ACC112 (cell line): Measurements from ENCODE around the gene CTPS2.
A peak's percentile ranks its signal among the peaks of the same experiment; 100 is the strongest.
"Not testable (repeated sequence)": the region's sequence is repeated elsewhere in the genome, so short reads cannot be mapped to it uniquely, and the experiment has no call there.

Experiments used
- H2AFZ ChIP-seq: fragments of 200-600 bp; sonication (generic); one replicate; pipeline ENCODE4 v1.6.0; 2017; ENCODE audit warnings: antibody characterized with exemption, low read length; ENCODE audit not compliant: unreplicated experiment
- H3K27ac ChIP-seq: fragments of 200-600 bp; sonication (generic); 2 replicates; pipeline ENCODE4 v1.5.1; 2014; ENCODE audit warnings: low read depth, mild to moderate bottlenecking, antibody characterized with exemption, low read length, moderate library complexity
- H3K27me3 ChIP-seq: fragments of 200-600 bp; sonication (generic); 2 replicates; pipeline ENCODE4 v1.6.1; 2014; ENCODE audit warnings: mild to moderate bottlenecking, antibody characterized with exemption, low read length, moderate library complexity, mixed read lengths; ENCODE audit not compliant: insufficient read depth
- H3K36me3 ChIP-seq: fragments of 200-600 bp; sonication (generic); 2 replicates; pipeline ENCODE4 v1.6.1; 2016; ENCODE audit warnings: mild to moderate bottlenecking, antibody characterized with exemption, low read length, moderate library complexity, mixed read lengths; ENCODE audit not compliant: insufficient read depth
- H3K4me1 ChIP-seq: fragments of 200-600 bp; sonication (generic); one replicate; pipeline ENCODE4 v1.6.1; 2016; ENCODE audit warnings: low read length, mixed read lengths; ENCODE audit not compliant: insufficient read depth, unreplicated experiment, control insufficient read depth
- H3K4me3 ChIP-seq: fragments of 200-600 bp; sonication (generic); 2 replicates; pipeline ENCODE4 v1.5.1; 2014; ENCODE audit warnings: mild to moderate bottlenecking, low read depth, low read length
- H3K79me2 ChIP-seq: fragments of 200-600 bp; sonication (generic); one replicate; pipeline ENCODE4 v1.6.0; 2016; ENCODE audit warnings: low read length; ENCODE audit not compliant: control insufficient read depth, unreplicated experiment, insufficient read depth

Gene CTPS2

DNA sequence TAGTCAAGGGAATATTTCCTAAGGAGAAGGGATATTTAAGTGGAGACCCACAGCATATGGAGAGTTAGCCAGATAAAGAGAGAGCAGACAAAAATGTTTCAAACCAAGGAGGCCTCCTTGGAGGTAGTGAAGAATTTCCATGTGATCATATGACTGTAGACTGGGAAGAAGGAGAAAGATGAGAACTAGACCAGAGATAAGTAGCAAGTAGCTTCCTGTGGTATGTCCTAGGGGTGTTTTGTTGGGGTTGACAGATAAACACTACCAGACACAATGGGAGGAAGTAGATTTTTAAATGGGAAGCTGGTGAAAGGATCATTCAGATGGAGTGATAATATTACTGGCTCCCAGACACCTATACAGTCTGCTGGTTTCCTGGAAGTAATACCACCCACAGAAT is 20.5 kb upstream of the CTPS2 start:
- Histone ChIP-seq H3K27ac (no peak overlapping the region), H3K4me1 (no peaks in the 10 kb centered on the region), H2AFZ (no peak overlapping the region), H3K36me3 (peaks cover 10% of the 10 kb centered on the region; the same call in 1 of the 2 replicates), H3K27me3 (no peaks in the 10 kb centered on the region), H3K79me2 (peaks cover 24% of the 10 kb centered on the region), H3K4me3 (no peak overlapping the region)

DNA sequence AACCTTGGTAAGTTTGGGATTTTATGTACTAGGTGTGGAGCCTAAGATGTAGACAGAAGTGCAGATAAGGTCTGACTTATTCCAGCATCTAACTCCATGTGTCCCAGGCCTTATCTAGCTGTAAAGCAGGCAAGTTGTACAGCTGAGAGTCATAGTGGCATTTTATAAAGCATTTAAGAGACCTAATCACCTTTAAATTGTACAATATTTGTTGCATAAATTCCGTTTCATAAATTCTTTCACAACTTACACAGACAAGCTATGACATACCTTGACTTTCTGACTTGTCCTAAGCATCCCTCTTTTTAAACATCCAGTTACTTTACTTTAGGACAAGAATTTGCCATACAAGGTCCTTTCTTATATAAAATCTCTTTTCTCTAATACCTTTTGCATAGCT is 18.0 kb upstream of the CTPS2 start:
- no peak overlapping the region for H3K27ac ChIP-seq
- peaks cover 34% of the 10 kb centered on the region for H3K79me2 ChIP-seq
- peaks cover 12% of the 10 kb centered on the region; the same call in 1 of the 2 replicates for H3K36me3 ChIP-seq
- H3K4me1 ChIP-seq = no peaks in the 10 kb centered on the region
- H3K4me3 ChIP-seq = no peak overlapping the region
- no peaks in the 10 kb centered on the region for H3K27me3 ChIP-seq
- no peak overlapping the region for H2AFZ ChIP-seq

DNA sequence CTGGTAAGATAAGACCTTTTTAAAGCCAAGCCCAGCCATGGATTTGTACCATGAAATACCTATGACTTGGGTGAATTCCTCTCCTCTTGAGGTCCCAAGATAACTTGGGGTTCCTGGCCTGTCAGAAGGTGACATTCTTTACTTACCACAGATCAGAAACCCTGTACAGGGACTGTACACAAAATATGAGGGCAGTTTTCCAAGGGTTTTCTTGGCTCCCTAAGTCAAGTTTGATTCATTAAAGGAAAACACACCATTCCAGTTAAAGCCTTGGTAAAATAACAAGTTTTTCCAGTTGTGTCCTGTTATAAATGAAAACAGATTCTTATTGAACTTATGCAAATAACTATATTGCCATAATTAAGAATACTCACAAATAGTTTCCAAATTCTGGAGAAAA is 15.2 kb upstream of the CTPS2 start:
- Histone ChIP-seq H3K79me2 (peaks cover 59% of the 10 kb centered on the region), H3K4me1 (no peaks in the 10 kb centered on the region), H3K36me3 (peaks cover 22% of the 10 kb centered on the region), H3K4me3 (no peak overlapping the region), H2AFZ (no peak overlapping the region), H3K27ac (no peak overlapping the region), H3K27me3 (no peaks in the 10 kb centered on the region)

DNA sequence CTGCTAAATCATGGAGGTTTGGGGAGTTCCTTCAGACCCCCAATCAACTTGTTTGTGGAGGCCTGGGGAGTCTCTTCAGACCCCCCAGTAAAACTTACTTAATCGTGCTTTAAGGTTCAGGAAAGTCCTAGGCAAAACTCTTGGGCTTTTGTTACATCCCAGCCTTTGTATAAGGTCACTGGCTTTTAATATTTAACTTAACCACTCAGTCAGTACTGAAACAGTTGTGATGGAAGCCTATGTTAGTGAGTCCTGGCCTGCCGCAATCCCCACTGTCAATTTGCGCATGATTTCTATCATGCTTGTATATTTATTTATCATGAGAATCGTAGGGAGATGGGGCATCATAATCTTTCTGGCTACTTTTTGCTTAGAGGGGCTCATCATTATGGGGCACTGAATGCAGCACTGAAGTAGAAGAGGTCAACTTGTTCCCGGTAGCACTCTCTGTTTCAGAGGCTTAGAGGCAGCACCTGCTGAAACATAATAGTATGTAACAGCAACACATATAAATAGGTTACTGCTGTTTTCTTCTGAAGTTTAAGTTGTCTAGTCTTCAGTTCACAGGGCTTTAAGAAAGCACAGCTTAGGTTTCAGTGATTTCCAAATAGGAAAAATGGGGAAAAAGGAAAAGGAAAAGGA is 14.0 kb upstream of the CTPS2 start:
- Histone ChIP-seq H3K36me3 (peaks cover 22% of the 10 kb centered on the region), H3K79me2 (peaks cover 64% of the 10 kb centered on the region)
- not testable (repeated sequence) for H3K27ac ChIP-seq, H3K4me1 ChIP-seq, H2AFZ ChIP-seq, H3K4me3 ChIP-seq, H3K27me3 ChIP-seq

DNA sequence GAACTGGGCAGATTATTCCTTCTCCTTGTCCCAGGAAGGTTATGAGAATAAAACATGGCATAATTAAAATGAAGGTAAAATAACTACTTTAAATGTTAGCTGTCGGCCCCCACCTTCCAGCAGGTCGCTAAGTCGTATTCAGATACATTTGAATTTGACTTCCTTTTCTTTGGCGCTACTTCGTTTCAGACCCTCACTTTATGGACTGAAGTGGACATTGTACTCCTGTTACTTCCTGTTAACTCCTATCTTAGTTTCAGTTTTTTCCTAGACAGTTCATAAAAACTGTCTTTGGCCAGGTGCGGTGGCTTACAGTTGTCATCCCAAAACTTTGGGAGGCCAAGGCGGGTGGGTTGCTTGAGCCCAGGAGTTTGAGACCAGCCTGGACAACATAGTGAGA is 12.6 kb upstream of the CTPS2 start:
- no peak overlapping the region for H3K27ac ChIP-seq
- H3K36me3 ChIP-seq = peaks cover 16% of the 10 kb centered on the region
- H3K4me3 ChIP-seq = no peak overlapping the region
- no peak overlapping the region for H2AFZ ChIP-seq
- H3K27me3 ChIP-seq = no peaks in the 10 kb centered on the region
- peaks cover 4% of the 10 kb centered on the region for H3K4me1 ChIP-seq
- H3K79me2 ChIP-seq = peaks cover 70% of the 10 kb centered on the region

DNA sequence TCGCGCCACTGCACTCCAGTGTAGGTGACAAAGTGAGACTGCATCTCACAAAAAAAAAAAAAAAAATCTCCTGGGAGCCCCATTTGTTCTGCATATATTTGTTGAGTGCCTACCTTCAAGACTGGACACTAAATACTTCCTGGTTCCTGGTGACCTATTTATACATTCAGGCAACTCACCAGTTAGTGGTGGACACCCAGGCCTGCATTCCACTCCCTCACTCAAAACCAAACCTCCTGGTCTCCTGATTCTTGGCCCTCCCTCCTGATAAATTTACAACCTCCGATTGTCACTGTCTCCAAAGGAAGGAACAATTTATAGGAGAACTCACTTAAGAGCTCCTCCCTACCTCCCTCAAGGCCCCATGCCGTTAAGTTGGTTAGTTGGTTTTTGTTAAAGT is 10.0 kb upstream of the CTPS2 start:
- Histone ChIP-seq H3K27ac (no peak overlapping the region), H3K4me1 (peaks cover 7% of the 10 kb centered on the region), H3K36me3 (peaks cover 11% of the 10 kb centered on the region), H3K27me3 (no peaks in the 10 kb centered on the region), H3K79me2 (peaks cover 63% of the 10 kb centered on the region), H3K4me3 (no peak overlapping the region), H2AFZ (no peak overlapping the region)

DNA sequence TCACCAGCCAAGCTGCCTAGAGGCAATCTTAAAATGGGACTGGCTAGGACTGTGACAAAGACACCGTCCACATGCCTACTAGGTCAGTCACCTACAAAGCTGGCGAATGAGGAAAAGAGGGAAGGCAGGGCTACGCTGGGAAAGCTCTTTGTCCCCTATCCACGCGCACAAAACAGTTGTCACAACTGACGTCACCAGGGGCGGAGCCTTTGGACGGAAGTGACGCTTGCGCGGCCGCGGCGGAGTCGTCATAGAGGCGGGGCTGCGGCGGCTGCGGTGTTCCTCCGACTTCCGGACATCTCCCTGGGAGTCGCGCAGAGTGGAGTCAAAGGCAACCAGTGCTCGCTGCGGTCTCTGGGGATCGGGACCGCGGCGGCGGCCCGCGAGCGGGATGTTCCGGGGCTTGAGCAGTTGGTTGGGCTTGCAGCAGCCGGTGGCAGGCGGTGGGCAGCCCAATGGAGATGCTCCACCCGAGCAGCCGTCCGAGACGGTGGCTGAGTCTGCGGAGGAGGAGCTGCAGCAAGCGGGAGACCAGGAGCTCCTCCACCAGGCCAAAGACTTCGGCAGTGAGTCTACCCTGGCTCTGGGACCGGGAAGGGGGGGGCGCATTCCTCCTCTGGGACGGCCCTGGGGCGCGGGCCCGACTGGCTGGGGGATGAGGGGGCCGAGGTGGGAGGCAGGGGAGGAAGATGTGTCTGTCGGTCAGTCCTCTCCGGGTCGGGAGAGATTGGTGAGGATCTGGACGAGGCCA is 7.0 kb upstream of the CTPS2 start, which contains the start of gene SYAP1:
Gene SYAP1, plus strand, starts transcription at position 279 of the 751 bp plus-strand sequence. Its CDS starts 113 bp downstream, at position 392.
- Histone ChIP-seq H3K4me1 (peaks cover 7% of the 10 kb centered on the region), H3K27ac (peak within 1 kb of the TSS; percentile 98), H2AFZ (no peak within 1 kb of the TSS), H3K36me3 (peaks cover 7% of the 10 kb centered on the region; the same call in 1 of the 2 replicates), H3K79me2 (peaks cover 49% of the 10 kb centered on the region), H3K27me3 (no peaks in the 10 kb centered on the region), H3K4me3 (peak within 1 kb of the TSS; percentile 100)

DNA sequence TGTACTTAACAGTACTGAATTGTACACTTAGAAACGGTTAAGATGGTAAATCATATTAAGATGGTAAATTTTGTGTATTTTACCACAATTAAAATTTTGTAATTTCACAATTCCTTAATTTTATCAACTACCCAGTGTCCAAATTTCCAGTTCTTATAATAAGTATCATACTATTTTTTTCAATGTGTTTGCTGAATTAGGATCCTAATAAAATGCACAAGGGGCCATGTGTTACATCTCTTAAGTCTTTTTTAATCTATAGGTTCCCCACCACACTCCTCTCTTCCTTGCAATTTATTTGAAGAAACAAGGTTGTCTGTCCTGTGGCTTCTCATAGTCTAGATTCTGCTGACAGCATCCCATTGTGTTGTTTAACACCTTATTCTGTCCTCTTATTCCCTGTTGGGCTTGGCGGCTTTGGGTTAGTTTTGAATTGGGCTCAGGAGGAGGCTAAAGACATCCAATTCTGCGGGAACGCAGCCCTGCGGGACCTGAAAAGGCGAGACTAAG is 6.4 kb upstream of the CTPS2 start:
- H3K27ac ChIP-seq = peak overlapping the region; percentile 98
- H3K36me3 ChIP-seq = peaks cover 3% of the 10 kb centered on the region; the same call in 1 of the 2 replicates
- H3K27me3 ChIP-seq = no peaks in the 10 kb centered on the region
- peak overlapping the region; percentile 100 for H3K4me3 ChIP-seq
- H3K79me2 ChIP-seq = peaks cover 42% of the 10 kb centered on the region
- no peak overlapping the region for H2AFZ ChIP-seq
- H3K4me1 ChIP-seq = peaks cover 7% of the 10 kb centered on the region

DNA sequence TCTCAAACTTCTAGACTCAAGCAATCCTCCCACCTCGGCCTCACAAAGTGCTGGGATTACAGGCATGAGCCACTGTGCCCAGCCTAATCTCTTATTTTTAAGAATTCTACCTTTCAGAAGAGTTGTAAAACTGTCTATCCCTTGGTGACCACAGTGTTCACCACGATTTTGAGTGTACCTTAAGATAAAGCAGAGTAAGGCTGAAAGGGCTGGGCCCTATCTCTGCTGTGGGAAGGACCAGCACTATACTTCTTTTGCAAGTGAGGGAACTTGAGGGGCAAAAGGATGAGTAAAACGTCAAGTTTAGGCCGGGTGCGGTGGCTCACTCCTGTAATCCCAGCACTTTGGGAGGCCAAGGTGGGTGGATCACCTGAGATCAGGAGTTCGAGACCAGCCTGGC is 4.0 kb upstream of the CTPS2 start:
- H3K4me1 ChIP-seq, H3K36me3 ChIP-seq, H3K4me3 ChIP-seq, H2AFZ ChIP-seq, H3K27ac ChIP-seq, H3K27me3 ChIP-seq: not testable (repeated sequence)
- H3K79me2 ChIP-seq = peaks cover 22% of the 10 kb centered on the region

DNA sequence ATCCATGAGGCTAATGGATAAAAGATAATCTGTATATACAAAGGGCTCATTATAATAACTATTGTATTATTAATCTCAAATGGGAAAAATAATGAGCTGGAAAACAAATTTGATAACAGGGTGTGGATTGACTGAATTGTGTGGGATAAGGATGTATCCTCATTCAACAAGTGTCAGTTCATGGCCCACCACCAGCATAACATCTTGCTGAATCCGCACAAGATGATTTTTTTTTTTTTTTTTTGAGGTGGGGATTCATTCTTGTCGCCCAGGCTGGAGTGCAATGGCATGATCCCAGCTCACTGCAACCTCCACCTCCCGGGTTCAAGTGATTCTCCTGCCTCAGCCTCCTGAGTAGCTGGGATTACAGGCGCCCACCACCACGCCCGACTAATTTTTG is 3.2 kb upstream of the CTPS2 start:
- not testable (repeated sequence) for H3K4me3 ChIP-seq, H3K27me3 ChIP-seq, H2AFZ ChIP-seq, H3K36me3 ChIP-seq, H3K4me1 ChIP-seq, H3K27ac ChIP-seq
- peaks cover 19% of the 10 kb centered on the region for H3K79me2 ChIP-seq

DNA sequence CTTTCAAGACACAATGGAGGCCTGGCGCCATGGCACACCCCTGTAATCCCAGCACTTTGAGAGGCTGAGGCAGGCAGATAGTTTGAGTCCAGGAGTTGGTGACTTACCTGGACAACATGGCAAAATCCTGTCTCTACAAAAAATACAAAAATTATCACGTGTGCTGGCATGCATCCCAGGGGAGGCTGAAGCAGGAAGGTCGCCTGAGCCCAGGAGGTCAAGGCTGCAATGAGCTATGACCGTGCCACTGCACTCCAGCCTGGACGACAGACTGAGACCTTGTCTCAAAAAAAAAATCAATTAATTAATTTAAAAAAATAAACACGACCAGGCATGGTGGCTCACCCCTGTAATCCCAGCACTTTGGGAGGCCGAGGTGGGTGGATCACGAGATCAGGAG is 2.0 kb upstream of the CTPS2 start:
- H3K4me1 ChIP-seq = peaks cover 8% of the 10 kb centered on the region
- H3K27ac ChIP-seq = no peak overlapping the region
- H3K36me3 ChIP-seq = no peaks in the 10 kb centered on the region
- no peak overlapping the region for H3K4me3 ChIP-seq
- no peaks in the 10 kb centered on the region for H3K27me3 ChIP-seq
- H3K79me2 ChIP-seq = peaks cover 8% of the 10 kb centered on the region
- H2AFZ ChIP-seq = no peak overlapping the region
